GM21576 (cell line): ENCODE measurements around the gene TRAPPC2.
"Not testable (repeated sequence)": the region's sequence is repeated elsewhere in the genome, so short reads cannot be mapped to it uniquely, and the experiment has no call there.

Experiments used
- ATAC-seq: cut with Tn5 transposase; IDR thresholded peaks from one replicate; pipeline ENCODE4 v1.9.1; 2021; ENCODE audit warnings: mild to moderate bottlenecking, moderate library complexity; ENCODE audit not compliant: unreplicated experiment

Gene TRAPPC2

DNA sequence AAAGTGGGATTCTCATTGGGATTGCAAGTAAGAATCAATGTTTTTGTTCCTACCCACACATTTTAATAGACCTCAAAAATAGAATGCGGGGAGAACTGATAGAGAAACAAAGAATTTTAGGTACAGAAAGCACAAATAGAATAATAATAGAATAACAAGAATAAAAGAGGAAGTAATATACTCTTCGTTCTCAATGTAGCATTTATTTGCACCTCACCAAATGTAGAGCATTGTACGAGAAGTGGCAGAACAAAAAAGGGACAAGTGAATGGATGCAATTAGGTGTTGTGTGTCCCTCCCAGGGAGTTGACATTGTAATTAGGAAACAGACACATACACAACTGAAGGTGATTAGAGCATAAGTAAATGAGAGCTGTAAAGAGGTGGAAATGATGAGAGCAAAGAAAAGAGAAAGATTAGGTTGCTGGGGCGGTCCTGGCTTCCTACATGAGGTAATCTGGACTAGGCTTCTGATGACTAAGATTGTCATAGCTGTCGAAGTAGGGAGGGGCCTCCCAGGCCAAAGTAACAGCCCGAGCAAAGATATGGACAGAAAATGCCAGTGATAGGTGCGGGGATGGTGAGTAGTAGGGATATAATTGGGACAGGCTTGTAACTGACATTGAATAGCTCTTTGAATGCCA lies 35.1 kb downstream of the TRAPPC2 start:
- peak; percentile 45 for ATAC-seq

DNA sequence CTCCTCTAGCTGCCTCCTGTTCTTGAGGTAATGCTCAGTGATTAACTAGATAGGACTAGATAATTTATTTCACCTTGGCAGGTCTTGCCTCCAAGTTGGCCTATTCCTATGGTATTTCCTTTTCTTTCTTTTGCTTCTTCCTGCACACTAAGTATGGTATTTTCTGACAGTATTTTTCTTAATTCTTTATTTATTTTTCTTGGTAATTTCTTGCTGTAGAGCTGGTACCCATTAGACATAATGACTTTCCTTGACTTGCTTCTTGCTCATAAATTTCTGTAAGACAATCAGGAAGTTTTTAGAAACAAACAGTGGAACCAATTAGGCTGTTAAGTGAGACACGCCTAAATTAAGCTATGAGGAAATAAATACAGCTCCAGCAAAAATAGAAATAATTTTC lies 36.0 kb downstream of the TRAPPC2 start:
- no peak for ATAC-seq

GRCh38 chrX:13697976-13698375 lies 36.4 kb downstream of the TRAPPC2 start:
- ATAC-seq: no peak

GRCh38 chrX:13697455-13697854 lies 37.0 kb downstream of the TRAPPC2 start:
- ATAC-seq: peak; percentile 39

DNA sequence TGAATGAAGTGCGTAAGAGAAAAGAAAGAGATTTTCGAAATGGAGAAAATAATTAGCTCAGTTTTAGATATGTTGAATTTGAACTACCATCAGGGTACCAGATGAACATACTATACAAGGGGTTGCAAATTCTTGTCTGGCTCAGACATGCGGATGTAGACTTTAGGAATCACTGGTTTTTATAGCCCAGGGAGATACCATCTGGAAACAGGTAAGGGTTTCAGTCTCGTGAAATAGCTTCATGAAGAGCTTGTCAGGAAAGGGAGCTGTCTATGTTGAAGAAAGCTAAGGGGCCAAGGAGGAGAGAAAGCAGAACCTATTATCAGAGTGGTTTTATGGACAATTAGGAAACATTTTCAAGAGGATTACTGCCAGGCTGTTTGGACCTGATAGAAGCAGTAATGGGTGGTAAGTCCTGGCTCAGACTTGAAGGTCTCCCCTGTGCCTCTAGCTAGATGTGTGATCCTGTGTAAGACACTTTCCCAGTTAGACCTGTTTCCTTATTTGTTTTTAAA lies 38.8 kb downstream of the TRAPPC2 start:
- no peak for ATAC-seq

DNA sequence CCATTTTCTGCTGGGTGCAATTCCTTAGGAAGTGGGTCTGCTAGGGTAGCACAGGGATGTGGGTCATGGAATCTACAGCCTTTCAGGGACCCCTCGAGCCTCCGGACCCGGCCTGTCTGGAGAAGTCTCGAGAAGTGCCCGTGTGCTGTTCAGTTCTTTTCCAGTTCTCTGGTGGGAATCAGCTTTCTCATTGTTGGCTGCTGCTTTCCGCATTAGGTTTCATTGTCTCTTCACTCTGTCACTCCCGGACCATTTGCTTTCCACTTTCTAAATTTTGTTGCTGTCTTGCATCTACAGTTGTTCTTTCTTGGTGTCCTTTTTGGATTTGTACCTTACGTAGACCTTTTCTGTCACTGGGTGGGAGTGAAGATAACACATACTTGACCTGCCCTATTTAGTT lies 39.4 kb downstream of the TRAPPC2 start:
- ATAC-seq: no peak

GRCh38 chrX:13694359-13694758 lies 40.1 kb downstream of the TRAPPC2 start:
- ATAC-seq: no peak

GRCh38 chrX:13693341-13693961 lies 41.0 kb downstream of the TRAPPC2 start:
- ATAC-seq: no peak

- ATAC-seq: no peak
These were observed 41.6 kb downstream of the TRAPPC2 start for GRCh38 chrX:13692771-13693231.

- no peak for ATAC-seq
These were observed 42.5 kb downstream of the TRAPPC2 start for GRCh38 chrX:13691841-13692371.

- no peak for ATAC-seq
These were observed 43.6 kb downstream of the TRAPPC2 start for GRCh38 chrX:13690836-13691235.

- ATAC-seq: no peak
These were observed 44.6 kb downstream of the TRAPPC2 start for GRCh38 chrX:13689741-13690211.

- ATAC-seq: peak; percentile 66
These were observed 45.3 kb downstream of the TRAPPC2 start, which contains the start of gene RAB9A for GRCh38 chrX:13688958-13689740. Gene RAB9A (plus strand): TSS chrX:13689128. CDS start chrX:13708747, 19,619 bp downstream.

DNA sequence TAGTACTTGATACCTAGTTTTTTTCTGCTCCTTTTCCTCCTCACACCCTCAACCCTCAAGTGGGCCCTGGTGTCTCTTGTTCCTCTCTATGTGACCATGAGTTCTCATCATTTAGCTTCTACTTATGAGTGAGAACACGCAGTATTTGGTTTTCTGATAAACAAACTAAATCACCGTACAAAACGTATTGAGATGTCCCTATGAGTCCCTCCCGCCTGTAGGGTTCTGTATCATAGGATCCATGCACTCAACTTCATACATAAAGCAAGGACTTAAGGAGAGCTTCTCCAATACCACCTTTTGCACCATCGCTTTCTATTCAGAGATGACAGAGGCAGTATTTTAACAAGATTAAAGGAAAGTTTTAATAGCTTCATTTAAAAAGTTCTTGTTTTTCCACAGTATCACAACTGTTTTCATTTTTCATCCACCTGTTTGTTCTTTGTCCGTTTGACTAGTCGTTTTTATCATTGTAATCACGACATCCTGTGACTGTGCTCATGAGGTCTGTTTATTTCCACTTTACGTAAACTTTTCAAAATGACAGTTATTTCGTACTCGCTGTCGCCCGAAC lies 45.9 kb downstream of the TRAPPC2 start:
- no peak for ATAC-seq

DNA sequence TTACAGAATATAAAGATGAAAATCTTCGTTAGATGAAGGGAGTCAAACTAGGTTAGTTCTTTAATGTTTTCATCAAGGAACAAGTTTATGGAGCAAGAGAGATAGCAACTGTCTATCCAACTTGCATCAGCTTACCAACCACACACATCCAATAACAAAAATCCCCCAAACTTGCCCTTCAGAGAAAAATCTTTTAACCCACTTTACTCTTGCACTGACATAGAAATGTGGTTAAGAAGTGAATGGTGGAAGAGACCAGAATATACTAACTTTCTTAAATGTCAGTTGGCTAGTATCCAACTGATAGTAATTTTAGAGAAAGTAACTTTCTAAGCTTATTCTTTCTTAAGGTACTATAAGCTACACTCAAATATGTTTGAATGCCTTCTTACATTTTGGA lies 47.2 kb downstream of the TRAPPC2 start:
- ATAC-seq: no peak

DNA sequence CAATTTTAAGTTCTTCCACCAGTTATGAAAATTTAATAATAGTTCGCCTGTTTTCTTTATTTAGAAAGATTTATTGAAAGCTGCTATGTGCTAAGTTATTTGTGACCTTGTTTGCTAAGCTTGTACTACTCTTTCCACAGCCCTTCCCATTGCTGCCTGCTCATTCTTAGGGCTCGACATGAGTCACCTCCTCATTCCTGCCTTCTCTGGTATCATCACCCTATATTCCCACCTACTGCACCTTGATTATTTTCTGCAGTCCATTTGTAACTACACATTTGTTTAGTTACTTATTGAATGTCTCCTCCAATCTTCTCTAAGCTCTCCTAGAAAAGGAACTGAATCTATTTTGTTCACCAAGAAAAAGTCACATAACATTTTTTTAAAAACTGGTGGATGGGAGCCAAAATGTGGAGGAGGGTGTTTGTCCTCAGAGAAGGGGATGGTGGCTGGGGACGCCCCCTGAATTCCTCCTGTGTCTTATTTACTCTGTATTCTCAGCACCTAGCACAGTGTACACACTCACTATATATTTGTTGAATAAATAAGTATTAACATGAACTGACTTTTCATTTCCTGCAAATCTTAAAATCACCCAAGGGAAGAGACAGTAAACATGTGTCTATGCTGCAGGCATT lies 49.2 kb downstream of the TRAPPC2 start:
- ATAC-seq: no peak

GRCh38 chrX:13684361-13684760 lies 50.1 kb downstream of the TRAPPC2 start:
- ATAC-seq: no peak

GRCh38 chrX:13681595-13681994 lies 52.8 kb downstream of the TRAPPC2 start:
- ATAC-seq: no peak

DNA sequence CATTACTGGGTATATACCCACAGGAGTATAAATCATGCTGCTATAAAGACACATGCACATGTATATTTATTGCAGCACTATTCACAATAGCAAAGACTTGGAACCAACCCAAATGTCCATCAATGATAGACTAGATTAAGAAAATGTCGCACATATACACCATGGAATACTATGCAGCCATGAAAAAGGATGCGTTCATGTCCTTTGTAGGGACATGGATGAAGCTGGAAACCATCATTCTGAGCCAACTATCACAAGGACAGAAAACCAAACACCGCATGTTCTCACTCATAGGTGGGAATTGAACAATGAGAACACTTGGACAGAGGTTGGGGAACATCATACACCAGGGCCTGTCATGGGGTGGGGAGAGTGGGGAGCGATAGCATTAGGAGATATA lies 54.7 kb downstream of the TRAPPC2 start:
- not testable (repeated sequence) for ATAC-seq

DNA sequence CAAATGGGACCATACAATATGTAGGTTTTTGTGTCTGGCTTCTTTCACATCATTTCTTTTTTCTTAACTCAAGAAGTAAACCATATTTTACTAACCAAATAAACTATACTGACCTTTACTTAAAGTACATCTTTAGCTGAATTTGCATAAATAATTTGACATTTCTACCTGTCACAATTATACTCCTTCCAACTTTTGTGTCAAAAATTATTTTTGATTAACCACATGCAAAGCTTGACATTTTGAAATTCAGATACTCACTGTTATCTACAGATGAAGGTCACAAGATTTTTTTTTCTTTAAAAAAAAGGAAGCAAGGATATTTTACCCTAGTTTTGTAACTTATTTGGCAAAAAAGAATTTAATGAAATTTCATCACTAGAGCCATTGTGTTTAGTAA lies 57.5 kb downstream of the TRAPPC2 start:
- no peak for ATAC-seq
